Lower leg skin (tissue), 4 donors: ENCODE measurements around the gene TATDN2. TPM values are rescaled to one million over a fixed set of nuclear protein-coding genes. Genes with fewer than 3 reads are reported as not detected.
A peak's percentile ranks its signal among the peaks of the same experiment; 100 is the strongest.
"Not testable (repeated sequence)": the region's sequence is repeated elsewhere in the genome, so short reads cannot be mapped to it uniquely, and the experiment has no call there.

Experiments
- DNase-seq, 2 donors: peaks; one replicate each; pipeline ENCODE4 v3.0.0-alpha.2; 2019; ENCODE audit warnings: low spot score in 2 of 2
- H3K4me3 ChIP-seq: fragments of 200-600 bp; sonication (generic); 2 replicates; pipeline ENCODE4 v1.5.1; 2017; ENCODE audit warnings: mild to moderate bottlenecking, low read depth; ENCODE audit not compliant: poor library complexity, severe bottlenecking
- CTCF ChIP-seq, 3 donors: fragments of 450-650 bp; IDR thresholded peaks; one replicate each; pipeline ENCODE4 v1.5.1; 2016; ENCODE audit warnings: antibody characterized with exemption in 3 of 3, mild to moderate bottlenecking in 3 of 3, moderate library complexity in 2 of 3
- POLR2A ChIP-seq, 2 donors: fragments of 450-650 bp; IDR thresholded peaks; one replicate each; pipeline ENCODE4 v1.6.1; 2016 to 2017; ENCODE audit warnings: antibody characterized with exemption in 2 of 2, mild to moderate bottlenecking in 1 of 2, moderate library complexity in 1 of 2
- WGBS, 2 donors: methylation state at CpG; one replicate each; pipeline ENCODE4 v1.1.5; 2018; 5-methylcytosine and 5-hydroxymethylcytosine counted together
- intact Hi-C: fragments of 100-400 bp; cut with DNase I; formaldehyde crosslinking; loops from one replicate; pipeline ENCODE4 v1.15.0; 2023; ENCODE audit warnings: low total_unique reads
- total RNA-seq, 4 donors: library from RNA; depleted of rRNA; stranded (reverse); fragments of >200 nt; gene quantifications; one replicate each; pipeline ENCODE4 v1.1.0, GENCODE V29; 2016

Gene TATDN2
- total RNA-seq, 4 donors from 2014 or later: 18.6 to 25.1 (median 22.4) TPM

GRCh38 chr3:10268116-10268515 is 19.9 kb downstream of the TATDN2 start:
- intact Hi-C loops: no loop called here
- H3K4me3 ChIP-seq: no peak overlapping the region
- TF ChIP-seq CTCF (IDR thresholded peaks at IDR 0.05): no peak
- TF ChIP-seq POLR2A (IDR thresholded peaks at IDR 0.05): no peak
- no peak for DNase-seq

- intact Hi-C loops: no loop called here
- 91 to 93% methylated on average over 5 of the region's 5 CpGs for WGBS, 2 donors
- H3K4me3 ChIP-seq: no peak overlapping the region
- peak in 1 of 2 donors; percentile 15 for DNase-seq
- TF ChIP-seq CTCF (IDR thresholded peaks at IDR 0.05): no peak
- TF ChIP-seq POLR2A (IDR thresholded peaks at IDR 0.05): no peak
Measured at GRCh38 chr3:10268930-10269329, 20.7 kb downstream of the TATDN2 start.

GRCh38 chr3:10269443-10269842 is 21.2 kb downstream of the TATDN2 start:
- WGBS, 2 donors: 98% methylated on average over 5 of the region's 5 CpGs
- DNase-seq: peak in 1 of 2 donors; percentile 26
- TF ChIP-seq POLR2A (IDR thresholded peaks at IDR 0.05): no peak
- no peak for TF ChIP-seq CTCF (IDR thresholded peaks at IDR 0.05)
- no peak overlapping the region for H3K4me3 ChIP-seq
- intact Hi-C loops: no loop called here

GRCh38 chr3:10272476-10272875 is 24.2 kb downstream of the TATDN2 start:
- DNase-seq: peak in 1 of 2 donors; percentile 21
- WGBS, 2 donors: 85 to 96% methylated on average over 11 of the region's 11 CpGs
- intact Hi-C loops, H3K4me3 ChIP-seq: not testable (repeated sequence)

GRCh38 chr3:10272977-10273376 is 24.7 kb downstream of the TATDN2 start:
- no peak overlapping the region for H3K4me3 ChIP-seq
- 91 to 97% methylated on average over 2 of the region's 2 CpGs for WGBS, 2 donors
- intact Hi-C loops: no loop called here
- peak in 1 of 2 donors; percentile 28 for DNase-seq
- TF ChIP-seq CTCF (IDR thresholded peaks at IDR 0.05): no peak
- TF ChIP-seq POLR2A (IDR thresholded peaks at IDR 0.05): no peak

GRCh38 chr3:10273702-10274305 is 25.5 kb downstream of the TATDN2 start:
- H3K4me3 ChIP-seq: no peak overlapping the region
- no peak for DNase-seq
- intact Hi-C loops: no loop called here
- TF ChIP-seq POLR2A (IDR thresholded peaks at IDR 0.05) (no peak), CTCF (IDR thresholded peaks at IDR 0.05) (no peak)
- WGBS, 2 donors: 24% methylated on average over 1 of the region's 1 CpG
